NCI-H510A treated with DMSO at 0.1 percent for 48 hours (cell line): Measurements from ENCODE around the gene PEPD.

Experiments
- DNase-seq: peaks from one replicate; lab custom pipeline; 2025; lab: John Stamatoyannopoulos, UW

The PEPD gene

DNA sequence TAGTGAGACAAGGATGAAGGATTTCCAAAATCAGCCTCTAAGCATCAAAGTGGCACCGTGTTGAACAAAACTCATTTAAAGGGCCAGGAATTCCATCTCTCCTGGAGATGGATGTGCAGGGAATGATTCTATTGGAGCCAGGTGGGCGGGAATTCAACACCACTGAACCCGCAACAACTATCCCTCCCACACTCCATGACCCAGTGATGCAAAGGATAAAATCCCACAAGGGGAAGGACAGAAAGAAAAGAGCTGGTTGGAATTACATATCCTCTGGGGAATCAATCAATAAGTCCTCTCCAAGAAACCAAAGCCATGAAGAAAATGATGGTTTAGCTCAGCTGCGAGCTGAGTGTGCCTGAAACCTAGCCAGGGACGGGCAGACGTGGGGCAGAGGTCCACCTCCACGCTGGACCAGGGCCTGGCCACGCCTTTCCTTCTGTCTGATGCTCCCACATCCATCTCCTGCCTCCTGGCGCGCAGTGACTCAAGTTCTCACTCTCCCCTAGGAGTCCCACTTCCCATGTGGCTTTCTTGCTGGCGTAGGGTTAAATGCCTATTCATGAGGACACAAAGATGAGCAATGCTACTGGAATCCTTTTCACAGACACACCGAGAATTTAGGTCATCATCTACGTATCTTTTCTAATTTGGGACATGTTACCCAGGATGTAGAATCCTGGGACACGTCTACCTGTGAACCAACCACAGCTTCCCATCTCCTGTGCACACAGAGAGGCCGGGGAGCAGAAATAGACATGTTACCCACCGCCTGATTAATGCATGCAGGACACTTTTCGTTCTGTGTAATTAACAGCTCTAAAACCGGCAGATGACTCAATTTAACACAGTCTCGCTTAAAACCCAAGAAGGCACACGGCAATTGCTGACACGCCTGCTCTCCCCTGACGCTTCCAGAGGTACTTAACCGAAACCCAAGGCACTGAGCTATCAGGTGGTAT lies 48.6 kb downstream of the PEPD start:
- no peak for DNase-seq

DNA sequence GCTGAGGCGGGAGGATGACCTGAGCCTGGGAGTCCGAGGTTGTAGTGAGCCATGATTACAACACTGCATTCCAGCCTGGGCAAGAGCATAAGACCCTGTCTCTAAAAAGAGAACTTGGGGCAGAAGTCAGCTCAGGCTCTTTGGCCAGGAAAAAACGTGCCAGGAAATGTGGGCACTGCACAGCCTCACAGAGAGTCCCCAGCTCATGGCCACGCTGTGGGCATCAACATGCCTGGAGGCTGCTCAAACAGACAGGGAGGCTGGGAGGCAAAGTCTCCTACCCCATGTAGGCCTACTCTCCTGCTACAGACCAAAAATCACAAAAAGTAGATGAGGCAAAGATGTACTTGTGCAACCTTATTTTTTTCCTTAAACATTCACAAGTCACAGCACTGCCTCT lies 49.4 kb downstream of the PEPD start:
- DNase-seq: no peak

DNA sequence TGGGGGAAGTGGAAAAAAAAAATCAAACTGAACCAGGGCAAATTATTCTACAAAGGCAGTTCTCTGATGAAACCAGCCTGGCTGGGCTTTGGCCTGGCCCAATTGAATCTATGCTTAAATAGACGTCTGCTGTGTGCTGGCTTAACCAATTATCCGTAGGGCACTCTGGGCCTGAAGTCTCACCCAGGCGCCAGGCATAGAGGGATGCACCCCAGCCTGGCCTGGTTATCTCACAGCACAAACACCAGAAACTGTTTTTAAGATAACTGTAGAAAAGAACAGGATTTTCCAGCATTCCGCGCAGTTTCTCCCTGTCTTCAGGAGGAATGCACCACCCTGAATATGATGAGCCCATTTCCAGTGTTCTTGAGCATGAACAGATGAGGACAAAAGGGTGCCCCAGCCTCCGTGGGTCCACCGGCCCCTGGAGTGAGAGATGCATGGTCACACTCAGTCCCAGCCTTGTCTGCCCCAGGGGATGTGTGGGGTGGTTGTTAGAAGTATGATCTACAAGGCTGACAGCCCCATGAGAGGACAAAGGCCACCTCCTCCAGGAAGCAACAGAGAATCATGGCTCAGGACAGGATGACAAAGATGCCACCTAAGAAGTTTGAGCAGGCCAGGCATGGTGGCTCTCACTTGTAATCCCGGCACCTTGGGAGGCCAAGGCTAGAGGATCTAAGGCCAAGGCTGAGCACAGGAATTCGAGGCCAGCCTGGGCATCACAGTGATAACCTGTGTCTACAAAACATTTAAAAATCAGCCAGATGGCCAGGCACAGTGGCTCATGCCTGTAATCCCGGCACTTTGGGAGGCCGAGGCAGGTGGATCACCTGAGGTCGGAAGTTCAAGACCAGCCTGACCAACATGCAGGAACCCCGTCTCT lies 50.2 kb downstream of the PEPD start:
- no peak for DNase-seq

DNA sequence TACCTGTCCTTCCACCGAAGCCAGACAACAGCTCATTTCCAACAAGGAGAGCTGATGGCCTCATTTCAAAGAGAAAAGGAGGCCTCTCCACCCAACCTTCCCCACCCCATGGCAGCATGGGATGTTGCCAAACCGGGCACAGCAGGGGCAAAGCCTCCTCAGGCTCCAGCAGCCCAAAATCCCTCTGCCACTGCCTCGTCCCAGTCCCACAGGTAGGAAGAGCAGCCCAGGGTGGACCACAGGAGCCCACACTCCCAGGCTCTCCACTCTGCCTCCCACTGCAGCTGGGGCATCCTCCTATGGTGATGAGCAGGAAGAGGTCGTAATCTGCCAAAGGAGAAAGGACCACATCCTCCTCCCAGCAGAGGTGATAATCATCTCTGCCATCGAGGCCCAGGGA lies 50.9 kb downstream of the PEPD start:
- DNase-seq: no peak

DNA sequence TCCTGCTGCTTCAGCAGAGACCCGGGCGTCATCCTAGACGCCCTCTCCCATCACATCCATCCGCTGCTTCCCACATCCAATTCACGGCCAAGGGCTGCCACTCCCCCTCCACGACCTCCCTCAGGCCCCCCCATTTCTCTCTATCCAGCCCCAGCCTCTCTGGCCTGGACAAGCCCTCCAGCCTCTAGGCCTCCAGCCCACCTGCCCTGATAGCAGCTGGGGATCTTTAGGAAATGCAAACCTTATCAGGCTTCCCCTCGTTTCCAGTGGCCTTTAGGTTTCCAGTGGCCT lies 51.6 kb downstream of the PEPD start:
- DNase-seq: no peak

DNA sequence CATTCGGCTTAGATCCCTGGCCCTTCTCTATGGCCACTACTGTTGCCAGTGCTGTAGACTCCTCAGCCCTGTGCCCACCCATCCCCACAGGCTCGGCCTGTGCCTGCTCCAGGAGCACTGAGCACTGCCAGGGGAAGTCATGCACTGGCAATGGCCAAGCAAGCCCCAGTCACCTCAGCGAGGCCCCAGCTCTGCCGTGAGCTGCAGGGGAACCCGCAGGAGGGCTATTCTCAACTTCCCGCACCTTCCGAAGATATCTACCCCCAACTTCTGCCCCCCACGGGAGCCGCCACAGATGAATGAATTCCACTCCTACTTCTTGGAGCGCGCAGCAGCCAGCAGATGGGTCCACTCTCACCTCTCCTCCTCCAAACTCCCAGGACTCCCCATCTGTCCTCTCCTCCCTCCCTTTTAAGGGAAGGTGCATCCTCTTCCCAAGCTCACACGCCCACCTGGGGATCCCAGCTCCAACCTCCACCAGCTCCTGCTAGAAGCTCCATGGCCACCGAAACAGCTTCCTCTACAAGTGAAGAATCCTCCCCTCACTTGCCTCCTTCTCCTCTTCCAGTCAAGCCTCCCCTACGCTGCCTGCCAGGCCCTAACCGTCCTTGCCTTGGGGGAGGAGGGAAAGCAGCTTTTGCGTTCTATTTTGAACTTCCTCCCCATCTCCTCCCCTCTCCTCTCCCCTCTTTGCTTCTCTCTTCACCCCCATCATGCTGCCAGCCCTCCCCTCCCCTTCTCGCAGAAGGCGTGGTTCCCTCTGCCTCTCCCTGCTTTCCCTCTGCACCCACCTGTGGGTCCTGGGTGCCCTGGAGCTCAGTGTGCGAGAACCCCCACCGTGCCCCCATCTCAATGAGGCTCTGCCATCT lies 52.2 kb downstream of the PEPD start:
- DNase-seq: no peak

DNA sequence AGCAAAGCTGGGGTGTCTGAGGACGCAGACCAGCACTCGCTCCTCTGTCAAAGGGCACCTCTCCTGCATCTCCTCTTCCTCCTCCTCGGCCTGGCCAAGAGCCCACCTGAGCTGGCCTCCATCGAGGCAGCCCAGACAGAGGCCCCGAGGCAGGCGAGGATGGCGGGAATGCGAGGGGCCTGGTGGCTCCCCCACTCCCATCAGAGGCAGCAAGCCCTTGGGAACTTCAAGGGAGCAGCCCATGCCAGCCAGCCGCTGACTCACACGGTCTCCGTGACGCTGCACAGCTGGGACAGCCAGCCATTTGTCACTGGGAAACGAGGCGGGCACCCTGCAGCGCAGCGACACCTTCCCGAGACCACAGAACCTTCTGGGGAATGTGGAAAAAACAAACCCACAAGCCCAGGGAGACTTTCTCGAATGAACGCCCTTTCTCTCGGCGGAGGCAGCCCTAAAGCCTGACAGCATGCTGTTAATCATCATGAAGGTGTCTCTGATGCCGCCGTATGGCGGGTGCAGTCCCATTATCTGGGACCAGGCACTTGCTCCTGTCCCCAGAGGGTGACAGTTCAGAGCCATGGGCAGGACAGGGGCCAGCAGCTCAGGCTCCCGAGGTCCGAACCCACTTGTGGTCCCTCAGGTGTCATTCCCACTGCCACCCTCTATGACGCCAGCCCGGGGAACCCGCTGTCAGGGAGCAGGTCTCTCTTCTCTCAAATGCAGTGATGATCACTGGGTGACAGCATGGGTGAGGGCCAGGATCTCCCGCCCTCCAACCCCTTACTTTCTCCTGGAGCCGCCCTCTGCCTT lies 53.0 kb downstream of the PEPD start:
- no peak for DNase-seq

DNA sequence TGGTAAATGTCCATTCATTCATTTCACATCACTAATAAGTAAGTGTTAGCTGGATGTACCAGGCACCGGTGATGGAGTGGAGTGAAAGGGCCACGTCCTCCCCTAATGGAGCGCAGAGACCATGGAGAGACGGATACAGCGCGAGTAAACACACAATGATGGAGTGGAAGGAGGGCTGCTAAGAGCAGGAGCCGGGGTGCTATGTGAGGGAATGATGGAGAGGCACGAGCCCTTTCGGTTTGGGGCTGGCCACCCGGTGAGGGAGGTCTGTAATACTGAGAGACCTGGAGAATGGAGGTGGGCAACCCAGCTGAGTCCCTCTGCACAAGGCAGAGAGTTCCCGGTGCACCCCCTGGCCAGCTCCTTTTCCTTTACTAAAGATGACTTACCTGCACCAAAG lies 53.7 kb downstream of the PEPD start:
- no peak for DNase-seq

DNA sequence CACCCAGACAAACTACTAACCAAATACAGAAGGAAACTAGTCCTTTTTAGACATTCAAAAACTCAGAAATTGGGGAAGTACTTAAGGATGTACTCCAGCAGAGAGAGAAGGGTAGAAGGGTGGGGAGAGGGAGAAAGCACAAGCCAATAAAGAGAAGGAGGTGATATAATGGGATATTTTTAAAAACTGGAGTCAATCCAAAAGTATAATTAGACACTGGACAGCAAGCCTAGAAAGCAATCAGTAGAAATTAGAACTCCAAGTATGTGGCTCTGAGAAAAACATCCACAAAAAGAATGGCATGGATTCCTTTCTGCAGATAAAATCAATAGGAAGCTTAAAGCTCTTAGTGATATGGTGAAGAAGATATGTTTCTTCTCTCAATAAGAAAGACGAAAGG lies 55.8 kb downstream of the PEPD start:
- no peak for DNase-seq

DNA sequence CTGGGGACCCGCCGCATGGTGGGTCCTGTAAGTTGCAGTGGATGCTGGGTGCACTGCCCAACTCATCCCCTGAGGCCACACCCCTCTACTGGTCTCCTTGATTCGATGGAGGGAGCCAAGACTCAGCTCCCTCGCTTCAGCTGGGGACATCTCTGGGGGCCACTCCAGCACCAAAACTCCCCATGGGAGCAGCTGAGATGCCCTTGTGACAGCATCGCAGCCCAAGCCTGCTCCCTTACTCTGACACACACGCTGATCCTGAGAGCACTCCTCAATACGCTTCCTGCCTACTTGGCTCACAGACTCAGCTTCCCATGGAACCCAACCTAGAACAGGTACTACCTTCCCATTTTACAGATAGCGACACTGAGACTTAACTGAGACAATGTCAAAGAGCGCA lies 56.2 kb downstream of the PEPD start:
- no peak for DNase-seq

DNA sequence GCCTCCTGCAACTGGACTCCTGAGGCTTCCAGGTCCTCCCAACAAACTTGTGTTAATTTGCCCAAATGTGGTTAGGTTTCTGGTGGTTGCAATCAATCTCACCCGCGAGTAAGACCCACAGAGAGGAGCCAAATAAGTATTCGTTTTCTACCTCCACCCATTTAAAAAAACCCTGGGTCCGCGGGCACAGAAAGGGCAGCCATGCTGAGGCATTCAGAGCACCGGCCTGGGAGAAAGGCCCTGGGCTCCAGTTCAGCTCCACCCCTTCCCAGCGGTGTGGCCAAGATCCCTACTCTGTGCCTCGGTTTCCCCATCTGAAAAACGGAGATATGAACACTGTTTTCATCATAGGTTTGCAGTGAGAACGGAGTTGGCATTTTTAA lies 56.9 kb downstream of the PEPD start:
- DNase-seq: no peak

DNA sequence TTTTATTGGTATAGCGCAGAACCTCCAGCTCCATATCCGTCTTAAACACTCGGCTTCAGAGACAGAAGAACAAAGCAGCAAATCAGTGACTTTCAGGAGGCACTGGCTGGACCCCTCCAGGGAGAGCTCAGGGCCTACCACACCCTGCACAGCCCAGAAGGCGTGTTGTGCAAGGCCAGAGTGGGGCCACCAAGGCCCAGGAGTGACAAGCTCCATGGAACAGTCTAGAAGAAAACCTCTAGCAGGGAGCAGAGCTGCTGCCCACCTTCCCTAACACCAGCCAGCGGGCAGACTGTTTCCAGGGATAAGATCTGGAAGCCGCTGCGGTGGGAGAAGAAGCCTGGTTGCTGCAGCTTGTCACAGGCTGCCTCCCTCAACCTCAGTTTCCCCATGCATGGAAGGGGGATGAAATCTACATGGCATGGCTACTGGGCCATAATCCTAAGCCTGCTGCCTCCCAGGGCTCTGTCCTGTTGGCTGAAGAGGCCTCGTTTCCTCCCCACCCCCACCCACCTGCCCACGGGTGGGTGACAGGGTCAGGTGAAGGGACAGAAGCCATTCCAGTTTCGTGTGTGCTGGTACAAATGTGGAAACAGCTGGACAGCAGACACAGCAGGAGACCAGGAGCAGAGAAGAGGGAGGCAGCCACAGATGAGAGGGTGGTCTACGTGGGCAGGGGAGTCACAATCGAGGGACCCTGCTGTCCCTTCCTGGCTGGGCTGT lies 57.4 kb downstream of the PEPD start:
- DNase-seq: no peak

DNA sequence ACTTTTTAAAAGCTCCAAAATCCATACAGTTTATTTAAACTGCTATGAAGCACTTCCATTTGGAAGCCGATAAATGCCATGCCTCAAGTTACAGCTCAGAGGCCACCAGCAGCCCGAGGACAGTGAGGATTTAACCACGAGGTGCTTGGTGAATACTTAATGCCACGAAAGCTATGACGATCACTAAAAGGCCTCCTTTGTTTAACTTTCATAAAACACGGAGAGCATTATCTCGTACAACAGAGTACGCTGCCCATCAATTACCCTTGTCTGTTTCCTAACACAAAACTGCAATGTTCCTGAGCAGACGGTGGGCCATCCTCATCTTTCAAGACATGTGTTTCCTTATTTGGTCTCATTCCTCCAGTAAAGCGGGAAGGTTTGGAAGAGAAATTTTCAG lies 58.4 kb downstream of the PEPD start:
- no peak for DNase-seq

DNA sequence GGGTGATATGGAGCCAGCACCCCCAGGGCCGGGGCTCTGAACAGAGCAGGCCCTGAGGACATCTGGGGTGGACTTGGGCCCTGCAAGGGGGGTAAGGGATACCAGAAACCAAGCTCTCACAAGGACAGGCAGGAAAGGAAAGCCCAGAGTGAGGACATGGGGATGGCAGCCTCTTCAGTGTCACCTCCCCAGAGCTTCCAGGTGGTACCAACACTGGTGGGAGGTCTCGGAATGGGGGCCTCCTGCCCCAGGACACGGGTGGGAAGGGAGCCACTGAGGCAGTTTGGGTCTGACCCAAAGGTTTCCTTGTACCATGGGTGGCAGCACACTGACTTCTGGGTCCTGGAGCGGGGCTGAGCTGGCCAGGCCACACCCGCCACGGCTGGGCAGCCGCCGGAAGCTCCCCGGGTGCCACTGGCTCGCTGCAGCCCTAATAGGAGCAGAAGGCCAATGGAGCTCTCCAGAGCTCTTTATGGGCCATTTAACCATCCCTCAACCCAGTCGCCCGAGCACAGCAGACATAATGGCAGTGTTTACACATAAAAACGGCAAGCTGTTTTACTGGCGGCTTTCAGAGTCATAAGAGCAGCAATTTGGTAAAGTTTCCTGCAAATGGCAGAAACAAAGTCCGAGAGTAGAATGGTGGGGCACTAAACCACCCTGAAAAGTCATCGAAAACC lies 59.3 kb downstream of the PEPD start:
- no peak for DNase-seq

DNA sequence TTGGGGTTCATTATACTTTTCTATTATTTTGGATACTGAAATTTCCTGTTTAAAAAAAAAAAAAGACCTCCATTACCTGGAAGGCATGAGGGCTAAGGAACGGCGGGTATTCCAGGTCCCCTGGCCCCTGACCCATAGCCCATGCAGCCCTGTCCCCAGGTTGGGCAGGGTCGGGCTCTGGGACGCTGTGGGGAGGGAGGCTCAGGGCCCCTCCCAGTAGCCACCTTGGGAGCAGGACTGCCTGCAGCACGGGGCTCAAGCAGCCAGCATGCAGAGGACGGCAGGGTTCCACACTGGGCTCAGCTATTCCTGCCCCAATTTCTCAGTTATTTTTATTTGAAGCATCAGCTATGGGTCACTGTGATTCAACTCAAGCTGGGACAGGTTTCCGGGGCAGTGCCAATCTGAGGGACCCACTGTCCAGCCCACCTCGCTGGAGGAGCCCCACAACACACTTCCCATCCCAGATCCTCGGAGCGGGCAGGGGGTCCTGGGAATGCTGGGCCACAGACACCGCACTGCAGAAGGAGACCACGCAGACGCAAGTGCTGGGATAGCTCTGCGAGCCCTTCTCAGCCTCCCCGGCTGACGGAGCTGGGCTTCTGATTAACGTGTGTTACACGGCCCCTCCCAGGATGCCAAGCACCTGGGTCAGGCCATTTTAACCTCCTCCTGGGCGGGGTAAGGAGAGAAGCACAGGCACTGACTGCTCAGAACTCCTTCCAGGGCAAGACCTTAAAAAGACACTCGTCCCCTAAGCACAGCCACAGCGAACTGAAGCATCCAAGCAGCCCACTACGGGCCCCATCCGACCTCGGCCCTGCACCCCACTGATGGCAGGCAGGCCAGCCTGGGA lies 60.1 kb downstream of the PEPD start:
- no peak for DNase-seq

DNA sequence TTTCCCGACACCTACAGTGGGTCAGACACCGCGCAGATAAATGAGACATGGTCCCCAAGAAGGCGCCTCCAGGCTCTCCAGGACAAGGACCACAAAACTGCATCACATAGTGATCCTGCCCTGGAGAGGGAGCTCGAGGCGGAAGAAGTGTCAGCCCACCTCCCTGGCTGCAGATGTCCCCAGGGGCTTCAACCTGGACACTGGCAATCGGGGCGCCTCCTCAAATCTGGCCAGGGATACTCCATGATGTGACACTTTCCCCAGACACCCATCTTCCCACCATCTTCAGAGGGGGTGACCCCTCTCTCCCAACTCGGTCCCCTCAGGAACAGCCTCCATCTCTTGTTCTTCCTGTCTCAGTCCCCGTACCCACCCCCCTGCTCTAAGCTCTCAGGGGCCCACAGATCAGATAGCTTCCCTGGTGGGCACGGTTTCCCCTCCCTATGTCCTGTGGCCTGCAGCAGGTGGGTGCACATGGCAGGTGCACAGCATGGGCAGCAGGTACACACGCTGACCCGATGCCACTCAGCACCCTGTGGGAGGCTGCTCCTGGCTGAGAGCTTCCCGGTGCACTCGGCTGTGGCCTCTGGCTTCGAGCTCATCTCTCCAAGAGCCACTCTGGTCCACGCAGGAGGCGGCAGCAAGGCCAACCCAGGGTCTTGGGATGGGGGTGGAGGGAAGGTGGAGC lies 61.2 kb downstream of the PEPD start:
- no peak for DNase-seq

DNA sequence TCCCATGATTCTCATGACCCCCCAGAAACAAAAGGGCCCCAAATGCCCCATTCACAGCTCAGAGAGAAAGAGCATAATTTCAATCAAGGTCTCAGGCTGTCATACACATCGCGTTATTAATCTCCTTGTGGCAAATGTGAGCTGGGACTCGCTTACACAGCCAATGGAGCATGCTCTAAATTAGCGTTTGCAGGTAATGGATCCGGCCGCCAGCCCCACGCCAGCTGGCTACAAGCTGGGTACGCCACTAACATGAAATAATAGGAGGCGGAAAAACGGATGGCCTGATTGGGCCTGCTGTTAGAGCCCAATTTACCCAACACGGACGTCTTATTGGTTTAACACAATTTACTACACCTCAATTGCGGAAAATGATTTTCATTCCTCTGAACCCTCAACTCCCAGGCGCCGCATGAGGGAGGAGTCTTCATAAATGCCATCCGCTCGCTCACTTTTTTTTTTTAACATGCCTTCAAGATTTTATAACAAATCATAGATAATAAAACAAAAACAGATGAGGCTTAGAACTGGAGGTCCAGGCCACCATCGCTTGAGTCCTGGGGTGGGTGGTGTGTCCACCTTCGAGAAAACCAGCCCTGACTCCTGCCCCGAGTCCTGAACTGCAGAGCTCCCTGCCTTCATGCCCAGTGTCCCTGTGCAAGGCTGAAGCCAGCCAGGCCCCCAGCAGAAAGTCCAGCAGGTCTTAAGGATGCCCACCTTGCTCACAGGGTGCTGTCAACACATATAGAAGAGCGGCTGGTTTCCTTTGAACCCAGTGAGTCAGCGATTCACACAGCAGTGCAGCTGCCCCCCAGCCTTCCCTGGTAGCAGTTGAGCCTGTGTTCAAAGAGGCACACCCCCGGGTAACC lies 62.1 kb downstream of the PEPD start:
- no peak for DNase-seq

DNA sequence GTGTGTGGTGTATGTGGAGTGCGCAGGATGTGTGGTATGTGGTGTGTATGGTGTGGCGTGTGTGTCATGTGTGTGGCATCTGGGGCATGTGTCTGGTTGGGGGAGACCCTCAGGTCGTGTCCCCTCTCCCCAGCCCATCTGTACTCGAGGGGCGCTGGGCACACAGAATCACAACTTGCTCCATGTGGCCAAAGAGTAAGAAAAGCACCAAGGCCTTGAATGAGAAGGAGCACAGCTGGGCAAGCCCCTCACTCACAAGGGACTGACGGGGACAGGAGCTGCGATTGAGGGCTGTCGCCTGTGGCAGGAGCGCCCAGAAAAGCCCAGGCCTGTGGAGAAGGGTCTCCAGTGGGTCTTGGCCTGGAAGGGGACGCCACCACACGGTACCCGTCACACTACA lies 62.8 kb downstream of the PEPD start:
- DNase-seq: no peak
